Neural progenitor cell (in vitro differentiated cells): ENCODE results near the gene CDH13.

Source experiments
- CTCF ChIP-seq: fragments of 200-600 bp; sonication (generic); IDR thresholded peaks from 2 replicates; pipeline ENCODE4 v1.5.1; 2017; ENCODE audit warnings: antibody characterized with exemption, mild to moderate bottlenecking
- EZH2 ChIP-seq: fragments of 200-600 bp; sonication (generic); IDR thresholded peaks from 2 replicates; pipeline ENCODE4 v1.6.1; 2017; ENCODE audit warnings: antibody characterized with exemption, mild to moderate bottlenecking, moderate library complexity
- EZH2phosphoT487 ChIP-seq: fragments of 200-600 bp; sonication (generic); IDR thresholded peaks from 2 replicates; pipeline ENCODE4 v1.6.1; 2017; ENCODE audit warnings: antibody characterized with exemption

- TF ChIP-seq EZH2 (no peak), CTCF (no peak), EZH2phosphoT487 (no peak)
Observed at GRCh38 chr16:83660282-83660681, 1033.5 kb downstream of the CDH13 start.
